Measurements from ENCODE around the gene LIPG.

The LIPG gene

GRCh38 chr18:49546719-49547273, 15.1 kb upstream of the LIPG start:
- DNase-seq: no peak

GRCh38 chr18:49547701-49548100, 14.2 kb upstream of the LIPG start:
- no peak for DNase-seq

GRCh38 chr18:49548229-49548636, 13.6 kb upstream of the LIPG start:
- peak; percentile 32 for DNase-seq

DNA sequence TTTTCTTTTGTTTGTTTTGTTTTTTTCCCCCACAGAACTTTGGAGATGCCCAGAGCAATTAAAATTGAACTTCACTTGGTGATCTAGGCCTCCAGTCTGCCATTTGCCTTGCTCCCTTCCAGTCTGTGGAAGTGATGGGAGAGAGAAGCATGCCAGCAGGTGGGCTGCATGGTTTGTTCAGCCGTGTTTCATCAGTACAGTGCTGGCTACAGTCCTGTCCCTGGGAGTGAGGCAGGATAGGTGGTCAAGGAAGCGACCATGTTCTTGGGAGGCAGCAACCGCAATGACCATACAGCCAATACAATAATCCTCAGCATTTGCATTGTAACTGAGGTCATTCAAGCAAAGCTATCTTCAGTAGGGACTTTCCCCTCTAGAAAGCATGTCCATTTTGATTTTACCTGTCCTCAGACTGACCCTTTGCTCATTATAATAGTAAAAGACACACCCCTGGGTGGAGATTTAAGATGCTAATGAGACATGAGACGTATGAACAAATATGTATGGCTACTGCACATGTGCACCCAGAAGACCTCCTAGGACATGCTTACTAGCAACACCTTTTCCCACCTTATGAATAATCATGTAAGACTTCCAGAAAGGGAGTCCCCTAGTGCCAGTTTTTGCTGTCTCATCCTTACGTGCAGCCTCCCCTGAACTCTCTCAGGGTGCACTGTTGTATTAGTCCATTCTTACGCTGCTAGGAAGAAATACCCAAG, 11.1 kb upstream of the LIPG start:
- no peak for DNase-seq

DNA sequence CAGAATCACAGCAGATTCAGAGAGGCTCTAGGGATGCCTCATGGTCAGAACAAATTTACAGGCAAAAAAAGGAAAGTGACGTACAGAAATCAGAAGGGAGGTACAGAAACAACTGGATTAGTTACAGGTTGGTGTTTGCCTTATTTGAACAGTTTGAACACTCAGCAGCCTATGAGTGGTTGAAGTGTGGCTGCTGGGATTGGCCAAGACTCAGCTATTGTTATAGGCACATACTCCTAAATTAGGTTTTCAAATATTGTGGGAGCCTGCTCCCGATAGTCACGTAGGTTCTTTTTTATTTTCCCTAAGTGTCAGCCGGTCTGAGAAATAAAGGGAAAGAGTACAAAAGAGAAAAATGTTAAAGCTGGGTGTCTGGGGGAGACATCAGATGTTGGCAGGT, 8.9 kb upstream of the LIPG start:
- DNase-seq: no peak

DNA sequence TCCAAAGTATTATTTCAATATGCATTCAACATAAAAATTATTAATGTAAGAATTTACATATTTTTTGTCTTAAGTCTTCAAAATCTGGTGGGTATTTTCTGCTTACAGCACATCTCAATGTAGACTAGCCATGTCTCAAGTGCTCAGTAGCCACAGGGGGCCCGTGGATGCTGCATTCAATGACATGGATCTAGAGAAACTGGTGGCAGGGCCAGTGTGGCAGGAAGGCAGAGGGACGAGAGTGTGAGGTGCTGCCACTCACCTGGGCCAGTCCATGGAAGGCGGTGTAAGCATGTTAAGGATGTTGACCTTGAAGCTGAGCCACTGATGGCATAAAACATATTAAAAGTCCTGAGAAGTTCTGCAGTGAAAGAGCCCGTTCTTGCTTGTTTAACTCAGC, 6.2 kb upstream of the LIPG start:
- DNase-seq: no peak

GRCh38 chr18:49558356-49558755, 3.5 kb upstream of the LIPG start:
- DNase-seq: no peak

GRCh38 chr18:49559326-49559931, 2.4 kb upstream of the LIPG start:
- DNase-seq: peak; percentile 32

DNA sequence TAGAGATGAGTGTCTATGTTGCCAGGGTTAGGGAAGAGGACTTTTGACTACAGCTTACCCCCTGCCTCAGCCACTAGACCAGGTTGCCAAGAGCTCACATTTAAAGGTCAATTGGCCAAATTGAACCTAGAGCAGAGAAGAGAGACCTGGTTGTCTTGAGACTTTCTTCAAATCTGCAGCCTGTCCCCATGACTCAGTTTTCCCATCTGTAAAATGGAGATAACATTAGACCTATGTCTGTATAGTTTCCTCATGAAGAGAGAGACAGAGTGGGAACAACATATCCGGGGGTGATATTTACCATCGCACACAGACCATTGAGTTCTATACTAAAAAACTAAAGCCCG, 1.6 kb upstream of the LIPG start:
- DNase-seq: no peak

GRCh38 chr18:49560624-49561288, 1.1 kb upstream of the LIPG start:
- DNase-seq: peak; percentile 20

DNA sequence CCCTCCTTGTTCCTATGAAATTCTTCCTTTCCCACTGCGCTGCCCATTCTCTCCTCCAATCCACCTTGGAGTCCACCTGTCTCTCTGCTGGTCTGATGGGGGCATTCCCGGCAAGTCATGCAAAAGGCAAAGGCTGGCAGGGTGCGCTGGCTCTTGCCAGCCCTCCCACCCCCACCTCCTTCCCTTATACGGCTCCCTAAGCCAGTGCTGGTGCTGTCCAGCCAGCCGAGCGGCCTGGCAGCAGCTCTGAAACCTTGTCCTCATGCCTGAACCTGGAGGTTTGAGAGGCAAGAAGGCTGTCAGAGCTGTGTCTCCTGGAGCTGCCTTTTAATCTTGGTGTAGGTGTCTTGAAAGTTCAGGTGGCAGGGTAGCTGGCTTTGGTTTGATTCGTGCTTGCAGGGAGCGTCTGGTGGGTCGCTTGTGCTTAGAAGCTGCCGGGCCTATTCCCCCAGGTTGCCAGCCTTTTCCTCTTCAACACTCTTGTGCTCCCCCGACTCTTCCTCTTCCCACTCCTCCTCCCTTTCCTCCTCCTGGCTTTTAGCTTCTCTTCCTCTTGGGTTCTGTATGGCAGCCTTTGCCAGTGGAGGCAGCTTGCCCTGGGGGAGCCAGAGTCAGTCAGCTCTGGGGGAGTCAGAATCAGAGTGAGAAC, 748 bp downstream of the LIPG start:
- DNase-seq: no peak

DNA sequence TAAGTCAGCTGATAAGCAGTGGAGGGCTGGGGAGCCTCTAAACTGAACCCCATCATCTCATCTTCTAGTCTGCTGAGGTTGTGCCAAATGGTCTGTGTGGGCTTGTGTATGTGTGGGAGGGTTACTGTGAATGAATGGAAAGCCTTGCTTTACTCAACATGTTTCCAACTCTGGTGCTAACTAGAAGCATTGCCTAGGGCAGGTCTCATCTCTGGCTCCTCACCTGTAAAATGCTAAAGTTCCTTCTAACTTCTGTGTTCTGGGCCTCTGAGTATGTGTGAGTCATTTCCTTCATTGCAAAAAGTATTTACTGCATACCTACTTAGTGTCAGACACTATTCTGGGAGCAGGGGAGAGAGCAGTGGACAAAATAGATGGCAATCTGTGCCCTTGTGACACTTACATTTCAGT, 1.3 kb downstream of the LIPG start:
- DNase-seq: no peak

- no peak for DNase-seq
Measured at GRCh38 chr18:49563701-49564517, 2.1 kb downstream of the LIPG start.

GRCh38 chr18:49564518-49564834, 2.6 kb downstream of the LIPG start:
- DNase-seq: no peak

- DNase-seq: no peak
Measured at GRCh38 chr18:49565101-49565500, 3.2 kb downstream of the LIPG start.

GRCh38 chr18:49565612-49566011, 3.8 kb downstream of the LIPG start:
- DNase-seq: no peak

GRCh38 chr18:49566217-49566770, 4.4 kb downstream of the LIPG start:
- DNase-seq: no peak

GRCh38 chr18:49566985-49567384, 5.1 kb downstream of the LIPG start:
- DNase-seq: no peak

DNA sequence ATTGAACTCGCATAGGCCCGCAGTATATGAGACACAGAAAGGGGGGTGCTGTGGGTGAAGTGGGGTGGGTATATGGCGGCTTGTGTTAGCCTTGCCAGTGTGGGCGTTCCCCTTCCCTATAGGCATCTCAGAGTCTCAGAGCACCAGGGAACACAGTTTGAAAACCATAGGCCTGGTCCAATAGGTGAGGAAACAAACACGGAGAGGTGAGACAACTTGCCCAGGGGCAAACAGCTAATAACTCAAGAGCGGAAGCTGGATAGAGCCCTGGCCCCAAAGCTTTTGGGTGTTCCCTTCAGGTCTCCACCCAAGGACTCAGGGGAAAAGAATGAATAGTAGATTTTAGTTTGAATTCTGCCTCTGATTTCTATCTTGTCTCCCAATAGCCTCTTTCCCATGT, 7.9 kb downstream of the LIPG start:
- no peak for DNase-seq

DNA sequence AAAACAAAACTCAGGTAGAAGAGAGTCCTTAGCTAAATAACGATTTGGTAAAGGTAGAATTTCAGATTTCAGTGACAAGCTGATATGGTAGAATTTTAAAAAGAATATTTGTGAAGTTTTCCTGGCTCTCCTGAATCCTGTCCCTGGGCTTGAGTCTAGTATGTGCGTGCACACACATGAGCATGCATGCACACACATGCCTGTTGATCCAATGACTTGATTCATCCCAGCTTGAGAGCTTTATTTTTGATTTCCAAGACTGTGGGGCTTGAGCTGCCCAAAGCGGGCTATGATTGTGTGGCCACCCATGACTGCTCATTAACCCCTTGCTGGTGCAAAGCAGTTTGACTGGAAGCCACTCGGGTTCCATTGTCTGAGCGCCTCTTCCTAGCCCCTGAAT, 9.0 kb downstream of the LIPG start:
- DNase-seq: no peak

GRCh38 chr18:49572611-49573345, 10.9 kb downstream of the LIPG start:
- DNase-seq: no peak

DNA sequence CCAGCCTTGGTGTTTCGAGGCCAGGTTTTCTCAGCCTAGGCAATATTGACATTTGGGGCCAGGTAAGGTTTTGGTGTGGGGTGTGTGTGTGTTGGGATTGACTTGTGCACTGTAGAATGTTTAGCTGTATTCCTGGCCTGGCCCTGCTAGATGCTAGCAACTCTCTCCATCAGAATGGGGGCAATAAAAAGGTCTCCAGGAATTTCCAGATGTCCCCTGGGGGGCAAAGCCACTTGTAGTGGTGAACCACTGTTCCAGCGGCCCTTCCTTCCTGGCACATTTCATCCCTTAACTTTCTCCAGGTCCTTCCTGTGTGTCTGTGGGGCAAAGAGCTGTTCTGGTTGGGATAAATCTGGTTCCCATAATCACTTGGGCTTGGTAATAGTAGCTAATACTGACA, 12.0 kb downstream of the LIPG start:
- no peak for DNase-seq

Data from EL (cell line).